Lower leg skin (tissue), 3 donors: Measurements from ENCODE around the gene PRM3.

Experiments
- CTCF ChIP-seq, 3 donors: fragments of 450-650 bp; IDR thresholded peaks; one replicate each; pipeline ENCODE4 v1.5.1; 2016; ENCODE audit warnings: antibody characterized with exemption in 3 of 3, mild to moderate bottlenecking in 3 of 3, moderate library complexity in 2 of 3
- POLR2A ChIP-seq, 2 donors: fragments of 450-650 bp; IDR thresholded peaks; one replicate each; pipeline ENCODE4 v1.6.1; 2016 to 2017; ENCODE audit warnings: antibody characterized with exemption in 2 of 2, mild to moderate bottlenecking in 1 of 2, moderate library complexity in 1 of 2

DNA sequence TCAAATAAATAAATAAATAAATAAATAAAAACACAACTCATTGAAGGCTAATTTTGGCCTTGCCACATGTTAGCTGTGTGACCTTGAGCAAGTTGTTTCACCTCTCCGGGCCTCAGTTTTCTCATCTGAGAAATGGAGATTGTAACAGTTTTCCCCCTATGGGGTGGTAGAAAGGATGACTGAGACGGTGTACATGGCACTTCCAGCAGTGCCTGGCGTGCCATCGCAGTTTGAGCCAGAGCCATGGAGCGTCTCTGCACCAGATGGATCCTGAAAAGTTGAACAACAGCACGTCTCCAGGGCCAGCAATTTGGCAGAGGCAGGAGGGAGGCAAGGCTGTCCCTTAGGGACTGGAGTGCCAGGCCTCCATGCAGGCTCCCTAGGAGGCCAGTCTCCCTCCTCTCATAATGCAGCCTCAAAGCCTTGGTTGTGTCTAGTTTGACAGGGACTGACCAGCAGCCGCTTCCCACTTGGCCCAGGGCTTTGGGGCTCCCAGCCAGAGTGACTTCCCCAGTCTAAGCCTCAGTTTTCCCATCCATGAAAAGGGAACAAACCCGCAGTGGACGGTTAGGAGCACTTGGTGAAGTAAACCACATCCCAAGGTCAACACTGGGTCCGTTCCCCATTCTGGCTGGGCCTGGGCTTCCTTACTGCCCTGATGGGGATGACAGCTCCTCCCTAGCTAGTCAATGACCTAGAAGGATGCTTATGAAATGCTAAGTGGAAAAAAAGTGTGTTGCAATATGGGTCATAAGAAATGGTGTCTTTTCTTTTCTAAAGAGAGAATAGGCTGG, 36.8 kb downstream of the PRM3 start:
- TF ChIP-seq CTCF (IDR thresholded peaks at IDR 0.05), result no peak
- no peak for TF ChIP-seq POLR2A (IDR thresholded peaks at IDR 0.05)
